Mucosa of descending colon (tissue), 3 donors: ENCODE results near the gene SLC16A3. TPM values are rescaled to one million over a fixed set of nuclear protein-coding genes. Genes with fewer than 3 reads are reported as not detected.
A peak's percentile ranks its signal among the peaks of the same experiment; 100 is the strongest.

ENCODE experiments used
- ATAC-seq: fragments of 200-7000 bp; cut with Tn5 transposase; one replicate; pipeline ENCODE4 v1.9.1; 2020; ENCODE audit warnings: mild to moderate bottlenecking, moderate library complexity
- DNase-seq, 3 donors: peaks; one replicate each; pipeline ENCODE4 v3.0.0-alpha.2; 2020
- H3K36me3 ChIP-seq: fragments of 200-600 bp; one replicate; pipeline ENCODE4 v1.8.0; 2021; ENCODE audit warnings: low read depth, mild to moderate bottlenecking
- H3K4me1 ChIP-seq: fragments of 200-600 bp; one replicate; pipeline ENCODE4 v1.8.0; 2021; ENCODE audit warnings: low read depth, mild to moderate bottlenecking
- H3K4me3 ChIP-seq: fragments of 200-600 bp; one replicate; pipeline ENCODE4 v1.8.0; 2021; ENCODE audit warnings: mild to moderate bottlenecking
- H3K9me3 ChIP-seq: fragments of 200-600 bp; one replicate; pipeline ENCODE4 v1.8.0; 2021; ENCODE audit warnings: mild to moderate bottlenecking
- intact Hi-C, 2 donors: fragments of 100-400 bp; cut with DNase I in 1 of 2; cut with micrococcal nuclease in 1 of 2; formaldehyde crosslinking; loops; one replicate each; pipeline versions ENCODE4 v1.11.0 to v1.11.1; 2022; cut with DNase I, micrococcal nuclease
- total RNA-seq, 3 donors: library from RNA; stranded (reverse); fragmentation: NEBNext Ultra II Directional in 2 of 3; extraction: Animal tissue kit (Norgen Biotek cat#: 25700) in 2 of 3; gene quantifications; one replicate each; pipeline versions ENCODE4 v1.2.1 to v1.2.4, GENCODE V29; 2021 to 2023
- TF ChIP-seq, protein P1 (sequence below): fragments of 200-600 bp; IDR thresholded peaks from one replicate; pipeline ENCODE4 v1.8.0; 2022; ENCODE audit warnings: antibody characterized with exemption, mild to moderate bottlenecking
- donor health status: DM: no; HTN: no; CAD: no; lungs with moderate emphysema.
- donor health status: DM: no; HTN: no; CAD: no.
- donor health status: DM: no; HTN: yes; CAD: no.

SLC16A3 gene
- total RNA-seq, 3 donors from 2014 or later, result 41.0 to 150 (median 104) TPM

DNA sequence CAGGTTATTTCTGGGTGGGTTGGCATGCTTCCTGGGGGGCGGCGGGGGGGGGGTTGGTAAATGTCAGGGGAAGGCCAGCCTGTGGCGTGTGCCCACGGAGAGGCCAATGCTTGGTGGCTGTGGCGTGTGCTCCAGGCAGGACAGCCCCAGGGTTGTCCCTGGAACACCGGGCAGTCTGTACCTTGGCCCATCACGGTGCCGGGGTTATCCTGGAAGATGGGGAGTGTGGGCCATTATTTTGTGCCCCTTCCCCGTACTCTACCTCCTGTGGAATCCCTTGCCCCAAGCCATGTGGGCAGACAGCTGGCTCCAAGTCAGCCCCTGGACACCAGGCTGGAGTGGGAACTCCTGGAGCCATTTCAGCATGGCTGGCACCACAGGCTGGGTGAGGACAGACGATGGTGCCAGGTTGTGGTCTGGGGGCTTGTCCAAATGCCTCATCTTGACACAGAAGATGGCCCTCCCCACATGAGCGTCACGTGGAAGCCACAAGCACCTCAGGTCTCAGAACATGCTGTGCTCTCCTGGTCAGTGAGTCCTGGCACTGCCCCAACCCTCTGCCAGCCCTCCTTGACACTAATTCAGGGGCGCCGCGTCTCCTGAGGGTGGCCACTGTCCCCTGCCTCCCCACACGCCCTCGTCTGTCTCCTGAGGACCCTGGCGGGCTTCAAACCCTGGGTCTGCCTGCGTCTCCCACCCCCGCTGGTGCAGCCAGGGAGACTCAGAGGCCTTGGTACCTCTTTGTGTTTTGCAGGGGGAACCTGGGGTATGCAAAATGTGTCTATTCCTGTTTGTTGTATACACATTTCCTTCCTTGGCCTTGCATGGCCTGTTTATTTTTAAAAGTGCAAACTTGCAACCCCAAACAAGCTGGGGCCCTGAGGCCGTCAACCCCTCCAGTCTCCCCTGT lies 4.3 kb downstream of the SLC16A3 start:
- H3K4me3 ChIP-seq, result no peak overlapping the region
- no peak for ATAC-seq
- intact Hi-C loops, result loop anchor here in 1 of 2 donors (10.0 kb wide), 1 partner anchor 92 kb away; no protein-coding TSS in a partner anchor
- peaks cover 56% of the 10 kb centered on the region for H3K4me1 ChIP-seq
- no peaks in the 10 kb centered on the region for H3K36me3 ChIP-seq
- H3K9me3 ChIP-seq, result no peaks in the 10 kb centered on the region
- peak in 1 of 3 donors; percentile 43 for DNase-seq
- TF ChIP-seq, protein P1, sequence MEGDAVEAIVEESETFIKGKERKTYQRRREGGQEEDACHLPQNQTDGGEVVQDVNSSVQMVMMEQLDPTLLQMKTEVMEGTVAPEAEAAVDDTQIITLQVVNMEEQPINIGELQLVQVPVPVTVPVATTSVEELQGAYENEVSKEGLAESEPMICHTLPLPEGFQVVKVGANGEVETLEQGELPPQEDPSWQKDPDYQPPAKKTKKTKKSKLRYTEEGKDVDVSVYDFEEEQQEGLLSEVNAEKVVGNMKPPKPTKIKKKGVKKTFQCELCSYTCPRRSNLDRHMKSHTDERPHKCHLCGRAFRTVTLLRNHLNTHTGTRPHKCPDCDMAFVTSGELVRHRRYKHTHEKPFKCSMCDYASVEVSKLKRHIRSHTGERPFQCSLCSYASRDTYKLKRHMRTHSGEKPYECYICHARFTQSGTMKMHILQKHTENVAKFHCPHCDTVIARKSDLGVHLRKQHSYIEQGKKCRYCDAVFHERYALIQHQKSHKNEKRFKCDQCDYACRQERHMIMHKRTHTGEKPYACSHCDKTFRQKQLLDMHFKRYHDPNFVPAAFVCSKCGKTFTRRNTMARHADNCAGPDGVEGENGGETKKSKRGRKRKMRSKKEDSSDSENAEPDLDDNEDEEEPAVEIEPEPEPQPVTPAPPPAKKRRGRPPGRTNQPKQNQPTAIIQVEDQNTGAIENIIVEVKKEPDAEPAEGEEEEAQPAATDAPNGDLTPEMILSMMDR, result no peak

DNA sequence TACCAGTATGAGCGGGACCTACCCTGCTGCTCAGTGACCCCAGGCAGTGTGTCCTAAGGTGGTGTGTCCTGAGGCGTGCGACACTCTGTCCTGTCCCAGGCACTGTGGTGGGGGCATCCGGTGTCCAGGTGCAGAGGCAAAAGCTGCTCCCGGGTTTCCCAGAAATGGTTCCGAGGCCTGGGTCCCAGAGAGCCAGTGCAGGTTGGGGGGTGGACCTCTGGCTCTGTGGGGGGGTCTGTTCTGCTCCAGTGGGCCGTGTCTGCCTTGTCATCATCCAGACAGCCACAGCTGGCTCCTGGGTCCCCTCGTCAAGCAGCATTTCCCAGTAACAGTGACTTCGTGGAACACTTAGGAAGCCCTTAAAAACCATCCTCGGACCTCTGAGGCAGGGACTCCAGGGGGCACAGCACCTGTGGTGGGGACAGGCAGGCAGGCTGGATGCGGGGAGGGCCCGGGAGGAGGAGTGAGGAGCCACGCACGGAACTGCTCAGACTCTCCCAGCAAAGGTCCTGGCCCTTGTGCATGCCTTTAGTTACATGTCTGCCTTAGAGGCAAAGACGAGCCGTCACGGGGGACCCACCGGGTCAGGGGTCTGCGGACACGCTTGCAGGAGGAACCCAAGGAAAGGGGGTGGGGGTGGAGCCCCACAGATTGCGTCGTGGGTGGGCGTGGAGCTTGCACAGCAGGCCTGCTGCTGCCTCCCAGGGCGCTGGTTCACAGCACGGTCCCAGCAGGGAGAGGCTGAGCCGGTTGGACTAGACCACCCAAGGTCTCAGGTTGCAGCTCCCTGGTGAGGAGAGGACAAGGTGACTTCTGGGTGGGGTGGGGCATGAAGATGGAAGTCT lies 5.6 kb downstream of the SLC16A3 start:
- Histone ChIP-seq H3K4me3 (no peak overlapping the region), H3K4me1 (peaks cover 61% of the 10 kb centered on the region), H3K9me3 (no peaks in the 10 kb centered on the region), H3K36me3 (no peaks in the 10 kb centered on the region)
- intact Hi-C loops, result loop anchor here in 1 of 2 donors (10.0 kb wide), 1 partner anchor 90 kb away; no protein-coding TSS in a partner anchor
- ATAC-seq (no peak), DNase-seq (peak in 2 of 3 donors; percentile 40 to 65)
- TF ChIP-seq, protein P1, result no peak

DNA sequence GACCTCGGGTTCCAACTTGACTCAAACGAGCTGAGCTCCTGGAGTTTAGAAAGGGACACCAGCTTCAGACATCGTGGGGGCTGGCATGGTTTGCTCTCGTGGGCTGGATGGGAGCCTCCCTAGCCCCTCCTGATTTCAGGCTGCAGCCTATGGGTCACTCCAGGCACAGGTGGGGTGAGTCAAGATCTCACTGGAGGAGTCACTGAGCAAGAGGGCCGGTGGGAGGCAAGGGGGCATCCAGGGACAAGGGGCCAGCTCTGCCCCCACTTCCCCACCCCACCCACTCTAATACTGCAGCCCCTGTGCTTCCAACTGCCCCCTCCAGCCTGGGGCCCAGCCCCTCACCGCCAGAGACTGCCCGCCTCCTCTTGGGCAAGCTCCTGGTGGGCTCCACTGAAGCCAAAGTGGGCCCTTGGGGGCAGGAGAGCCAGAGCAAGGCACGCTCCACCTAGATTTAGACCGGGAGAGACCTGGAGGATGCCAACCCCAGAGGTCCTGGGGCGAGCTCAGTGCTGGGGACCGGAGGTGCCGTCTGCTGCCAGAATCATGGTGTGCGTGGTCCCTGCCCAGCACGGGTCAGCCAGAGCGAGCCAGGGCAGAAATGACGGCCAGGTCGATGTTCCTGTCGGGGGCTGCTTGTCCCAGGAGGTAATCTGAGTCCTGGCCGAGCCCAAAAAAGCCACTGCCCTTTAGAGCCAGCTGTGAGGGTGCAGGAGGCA lies 6.4 kb downstream of the SLC16A3 start:
- peaks cover 61% of the 10 kb centered on the region for H3K4me1 ChIP-seq
- H3K9me3 ChIP-seq, result no peaks in the 10 kb centered on the region
- H3K36me3 ChIP-seq, result no peaks in the 10 kb centered on the region
- TF ChIP-seq, protein P1, result no peak
- no peak for ATAC-seq
- peak in 2 of 3 donors; percentile 27 to 60 for DNase-seq
- intact Hi-C loops, result loop anchor here in 1 of 2 donors (10.0 kb wide), 1 partner anchor 90 kb away; no protein-coding TSS in a partner anchor
- H3K4me3 ChIP-seq, result no peak overlapping the region

DNA sequence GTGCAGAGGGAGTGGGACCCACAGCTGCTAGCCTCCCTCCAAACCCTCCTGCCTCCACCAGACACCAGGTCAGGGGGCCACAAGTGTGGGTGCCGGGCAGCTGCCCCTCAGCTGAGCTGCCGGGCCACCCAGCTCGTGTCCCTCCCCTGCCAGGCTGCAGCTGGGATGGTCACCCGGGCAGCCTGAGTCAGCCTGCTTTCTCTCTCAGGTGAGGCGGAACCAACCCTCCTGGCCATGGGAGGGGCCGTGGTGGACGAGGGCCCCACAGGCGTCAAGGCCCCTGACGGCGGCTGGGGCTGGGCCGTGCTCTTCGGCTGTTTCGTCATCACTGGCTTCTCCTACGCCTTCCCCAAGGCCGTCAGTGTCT lies 6.9 kb downstream of the SLC16A3 start:
- intact Hi-C loops, result loop anchor here in 1 of 2 donors (10.0 kb wide), 1 partner anchor 89 kb away; no protein-coding TSS in a partner anchor
- Histone ChIP-seq H3K4me1 (peaks cover 61% of the 10 kb centered on the region), H3K4me3 (no peak overlapping the region), H3K36me3 (no peaks in the 10 kb centered on the region), H3K9me3 (no peaks in the 10 kb centered on the region)
- ATAC-seq (peak; percentile 2), DNase-seq (peak; percentile 11 to 72 (median 60))
- TF ChIP-seq, protein P1, result no peak
